A673 (cell line): ENCODE measurements around the gene MALAT1. TPM values are rescaled to one million over a fixed set of nuclear protein-coding genes. Genes with fewer than 3 reads are reported as not detected.

Experiments
- BruUV-seq: library from RNA; stranded (reverse); fragments of 400-500 nt; replicated peaks from 2 replicates; lab custom pipeline; 2021; lab: Mats Ljungman, UMichigan
- CTCF ChIA-PET: fragments of 300-600 bp; sonication (Branson Sonifier 250); formaldehyde crosslinking; loops from one replicate; lab custom pipeline; 2022; ENCODE audit warnings: antibody characterized with exemption; lab: Charles Lee
- POLR2A ChIA-PET: fragments of 300-600 bp; sonication (Branson Sonifier 250); formaldehyde crosslinking; loops from one replicate; lab custom pipeline; 2022; ENCODE audit warnings: antibody characterized with exemption; ENCODE audit not compliant: low non-redundant PET; lab: Charles Lee
- DNase-seq: peaks from one replicate; pipeline ENCODE4 v3.0.0-alpha.2; 2015; ENCODE audit warnings: low spot score
- H3K27ac ChIP-seq: fragments of 200-600 bp; sonication (generic); 2 replicates; pipeline ENCODE4 v1.5.1; 2016; ENCODE audit warnings: mixed run types, low read depth, mild to moderate bottlenecking, mixed read lengths, antibody characterized with exemption, low read length; ENCODE audit not compliant: poor library complexity, severe bottlenecking
- H3K27me3 ChIP-seq: fragments of 200-600 bp; sonication (generic); replicated peaks from 2 replicates; pipeline ENCODE4 v1.6.1; 2017; ENCODE audit warnings: mixed run types, low read depth, mild to moderate bottlenecking, mixed read lengths, antibody characterized with exemption, low read length; ENCODE audit not compliant: insufficient read depth, poor library complexity
- H3K36me3 ChIP-seq: fragments of 200-600 bp; sonication (generic); 2 replicates; pipeline ENCODE4 v1.6.1; 2016; ENCODE audit warnings: mixed run types, mild to moderate bottlenecking, mixed read lengths, antibody characterized with exemption, low read length; ENCODE audit not compliant: insufficient read depth, poor library complexity, severe bottlenecking
- H3K4me1 ChIP-seq: fragments of 200-600 bp; sonication (generic); 2 replicates; pipeline ENCODE4 v1.6.1; 2017; ENCODE audit warnings: mixed run types, mild to moderate bottlenecking, mixed read lengths, antibody characterized with exemption, low read length; ENCODE audit not compliant: insufficient read depth, poor library complexity, severe bottlenecking
- H3K4me3 ChIP-seq: fragments of 200-600 bp; sonication (generic); 2 replicates; pipeline ENCODE4 v1.5.1; 2016; ENCODE audit warnings: low read depth, mixed run types, mild to moderate bottlenecking, mixed read lengths, low read length; ENCODE audit not compliant: poor library complexity, severe bottlenecking
- H3K9me3 ChIP-seq: fragments of 200-600 bp; sonication (generic); 2 replicates; pipeline ENCODE4 v1.6.1; 2016; ENCODE audit warnings: mixed run types, low read depth, mild to moderate bottlenecking, mixed read lengths, antibody characterized with exemption, low read length; ENCODE audit not compliant: poor library complexity, severe bottlenecking
- EZH2 ChIP-seq: fragments of 200-600 bp; sonication (generic); IDR thresholded peaks from 2 replicates; pipeline ENCODE4 v1.6.1; 2017; ENCODE audit warnings: borderline replicate concordance, low read depth, mild to moderate bottlenecking, mixed read lengths, antibody characterized with exemption, low read length; ENCODE audit not compliant: poor library complexity, severe bottlenecking
- intact Hi-C: fragments of 100-400 bp; cut with micrococcal nuclease; formaldehyde crosslinking; loops from one replicate; pipeline ENCODE4 v1.10.0; 2022; ENCODE audit not compliant: unreplicated experiment
- total RNA-seq: library from RNA; stranded (reverse); gene quantifications from 2 replicates; pipeline ENCODE4 v1.2.3, GENCODE V29; 2021
- TF ChIP-seq, protein P1 (sequence below): fragments of 300-800, 200-600 bp; sonication (generic); conservative IDR thresholded peaks from 2 replicates; pipeline ENCODE4 v1.5.1; 2017; ENCODE audit warnings: low read depth, mild to moderate bottlenecking, antibody characterized with exemption, low read length, moderate library complexity, mixed read lengths

Gene MALAT1
- total RNA-seq, 1 experiment from 2014 or later: 4,586 TPM

GRCh38 chr11:65486570-65487466 lies 12.0 kb upstream of the MALAT1 start:
- no peak overlapping the region for H3K4me3 ChIP-seq
- POLR2A ChIA-PET: interaction anchor here (0.9 to 4.1 kb wide), 3 partner anchors 13 to 62 kb away, joined by 3 to 37 read pairs (median 6); partner anchors contain the start of gene MALAT1
- intact Hi-C loops: no loop called here

GRCh38 chr11:65487467-65488272 lies 11.2 kb upstream of the MALAT1 start:
- TF ChIP-seq, protein P1, sequence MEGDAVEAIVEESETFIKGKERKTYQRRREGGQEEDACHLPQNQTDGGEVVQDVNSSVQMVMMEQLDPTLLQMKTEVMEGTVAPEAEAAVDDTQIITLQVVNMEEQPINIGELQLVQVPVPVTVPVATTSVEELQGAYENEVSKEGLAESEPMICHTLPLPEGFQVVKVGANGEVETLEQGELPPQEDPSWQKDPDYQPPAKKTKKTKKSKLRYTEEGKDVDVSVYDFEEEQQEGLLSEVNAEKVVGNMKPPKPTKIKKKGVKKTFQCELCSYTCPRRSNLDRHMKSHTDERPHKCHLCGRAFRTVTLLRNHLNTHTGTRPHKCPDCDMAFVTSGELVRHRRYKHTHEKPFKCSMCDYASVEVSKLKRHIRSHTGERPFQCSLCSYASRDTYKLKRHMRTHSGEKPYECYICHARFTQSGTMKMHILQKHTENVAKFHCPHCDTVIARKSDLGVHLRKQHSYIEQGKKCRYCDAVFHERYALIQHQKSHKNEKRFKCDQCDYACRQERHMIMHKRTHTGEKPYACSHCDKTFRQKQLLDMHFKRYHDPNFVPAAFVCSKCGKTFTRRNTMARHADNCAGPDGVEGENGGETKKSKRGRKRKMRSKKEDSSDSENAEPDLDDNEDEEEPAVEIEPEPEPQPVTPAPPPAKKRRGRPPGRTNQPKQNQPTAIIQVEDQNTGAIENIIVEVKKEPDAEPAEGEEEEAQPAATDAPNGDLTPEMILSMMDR: no peak
- no peak for TF ChIP-seq EZH2
- H3K36me3 ChIP-seq: no peaks in the 10 kb centered on the region
- ChIA-PET POLR2A (interaction anchor here (0.6 to 4.1 kb wide), 5 partner anchors 9 to 63 kb away, joined by 3 to 37 read pairs (median 6); partner anchors contain the start of gene MALAT1), CTCF (no interaction called here)
- no peaks in the 10 kb centered on the region for H3K27me3 ChIP-seq
- H3K9me3 ChIP-seq: no peaks in the 10 kb centered on the region
- DNase-seq: peak; percentile 100
- BruUV-seq: no TSS peak
- H3K4me1 ChIP-seq: peaks cover 65% of the 10 kb centered on the region
- intact Hi-C loops: no loop called here
- H3K4me3 ChIP-seq: no peak overlapping the region
- peak overlapping the region; percentile 90 for H3K27ac ChIP-seq

More at GRCh38 chr11:65486570-65487466, 12.0 kb upstream of the MALAT1 start:
- TF ChIP-seq EZH2: no peak
- TF ChIP-seq, protein P1: no peak
- Histone ChIP-seq H3K27ac (peak overlapping the region; percentile 62), H3K27me3 (no peaks in the 10 kb centered on the region), H3K36me3 (no peaks in the 10 kb centered on the region), H3K4me1 (peaks cover 56% of the 10 kb centered on the region), H3K9me3 (no peaks in the 10 kb centered on the region)
- BruUV-seq: TSS peak; percentile 63
- no peak for DNase-seq
- CTCF ChIA-PET: no interaction called here

GRCh38 chr11:65488273-65489034 lies 10.4 kb upstream of the MALAT1 start:
- intact Hi-C loops: no loop called here
- no TSS peak for BruUV-seq
- TF ChIP-seq, protein P1: no peak
- TF ChIP-seq EZH2: no peak

More at GRCh38 chr11:65488273-65489034, 10.4 kb upstream of the MALAT1 start:
- Histone ChIP-seq H3K27me3 (no peaks in the 10 kb centered on the region), H3K4me1 (peaks cover 73% of the 10 kb centered on the region), H3K36me3 (no peaks in the 10 kb centered on the region), H3K9me3 (no peaks in the 10 kb centered on the region), H3K4me3 (no peak overlapping the region), H3K27ac (peak overlapping the region; percentile 90)
- peak; percentile 45 for DNase-seq
- ChIA-PET CTCF (no interaction called here), POLR2A (interaction anchor here (1.0 to 4.1 kb wide), 4 partner anchors 9 to 64 kb away, joined by 3 to 37 read pairs (median 4); partner anchors contain the start of gene MALAT1)
